ENCODE results near the gene DDI2.

Gene DDI2

GRCh38 chr1:15657021-15657420 is 39.8 kb downstream of the DDI2 start:
- DNase-seq (ENCODE audit: low read depth), result no peak
- no peak for TF ChIP-seq CTCF (conservative IDR thresholded peaks at IDR 0.05; ENCODE audit: low read length)
- H3K4me3 ChIP-seq (ENCODE audit: low read length), result no peak overlapping the region

GRCh38 chr1:15660151-15660550 is 42.9 kb downstream of the DDI2 start:
- DNase-seq (ENCODE audit: low read depth), result no peak
- H3K4me3 ChIP-seq (ENCODE audit: low read length), result no peak overlapping the region
- TF ChIP-seq CTCF (conservative IDR thresholded peaks at IDR 0.05; ENCODE audit: low read length), result no peak

GRCh38 chr1:15662477-15662876 is 45.2 kb downstream of the DDI2 start:
- H3K4me3 ChIP-seq (ENCODE audit: low read length), result no peak overlapping the region
- no peak for TF ChIP-seq CTCF (conservative IDR thresholded peaks at IDR 0.05; ENCODE audit: low read length)
- DNase-seq (ENCODE audit: low read depth), result no peak

GRCh38 chr1:15663925-15664324 is 46.7 kb downstream of the DDI2 start:
- DNase-seq (ENCODE audit: low read depth), result no peak
- H3K4me3 ChIP-seq (ENCODE audit: low read length), result no peak overlapping the region
- TF ChIP-seq CTCF (conservative IDR thresholded peaks at IDR 0.05; ENCODE audit: low read length), result no peak

- TF ChIP-seq CTCF (conservative IDR thresholded peaks at IDR 0.05; ENCODE audit: low read length), result no peak
- no peak for DNase-seq (ENCODE audit: low read depth)
- H3K4me3 ChIP-seq (ENCODE audit: low read length), result no peak overlapping the region
Measured at GRCh38 chr1:15667362-15667761, 50.1 kb downstream of the DDI2 start.

- no peak for DNase-seq (ENCODE audit: low read depth)
- no peak for TF ChIP-seq CTCF (conservative IDR thresholded peaks at IDR 0.05; ENCODE audit: low read length)
- no peak overlapping the region for H3K4me3 ChIP-seq (ENCODE audit: low read length)
Measured at GRCh38 chr1:15668089-15668754, 51.0 kb downstream of the DDI2 start.

GRCh38 chr1:15669074-15669473 is 51.8 kb downstream of the DDI2 start:
- TF ChIP-seq CTCF (conservative IDR thresholded peaks at IDR 0.05; ENCODE audit: low read length), result no peak
- no peak for DNase-seq (ENCODE audit: low read depth)
- no peak overlapping the region for H3K4me3 ChIP-seq (ENCODE audit: low read length)

All from AG10803 (cell line).